ENCODE results near the gene EMC6.

EMC6 gene

DNA sequence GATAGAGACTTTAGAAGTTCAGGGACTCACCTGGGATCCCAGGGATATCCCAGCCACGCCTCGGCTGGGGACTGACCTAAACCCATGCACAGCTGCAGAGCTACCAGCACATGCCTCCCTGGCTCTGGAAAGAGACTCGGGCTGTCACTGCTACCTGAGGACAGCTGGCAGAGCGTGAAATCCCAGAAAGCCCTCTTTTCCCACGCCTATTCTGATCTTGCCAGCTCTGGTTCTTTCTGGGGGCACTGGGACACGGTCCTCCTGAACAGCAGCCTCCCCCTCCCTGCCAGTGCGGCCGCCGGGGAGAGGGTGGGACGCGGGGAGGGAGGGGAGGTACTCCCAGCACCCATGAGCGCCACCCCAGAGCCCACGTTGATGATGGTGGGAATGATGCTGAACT, 16.6 kb downstream of the EMC6 start:
- Histone ChIP-seq H3K4me1 (ENCODE audit: control insufficient read depth in 1 of 2, insufficient read depth in 1 of 2, low read depth in 1 of 2, low read length in 1 of 2) (peaks cover 0 to 4% of the 10 kb centered on the region in 2 experiments), H3K4me3 (ENCODE audit: low read depth in 1 of 2, low read length in 1 of 2) (no peak overlapping the region), H3K27ac (no peak overlapping the region), H3K9me3 (no peaks in the 10 kb centered on the region), H3K27me3 (peaks cover 14% of the 10 kb centered on the region), H3K36me3 (no peaks in the 10 kb centered on the region)
- TF ChIP-seq, protein P1, sequence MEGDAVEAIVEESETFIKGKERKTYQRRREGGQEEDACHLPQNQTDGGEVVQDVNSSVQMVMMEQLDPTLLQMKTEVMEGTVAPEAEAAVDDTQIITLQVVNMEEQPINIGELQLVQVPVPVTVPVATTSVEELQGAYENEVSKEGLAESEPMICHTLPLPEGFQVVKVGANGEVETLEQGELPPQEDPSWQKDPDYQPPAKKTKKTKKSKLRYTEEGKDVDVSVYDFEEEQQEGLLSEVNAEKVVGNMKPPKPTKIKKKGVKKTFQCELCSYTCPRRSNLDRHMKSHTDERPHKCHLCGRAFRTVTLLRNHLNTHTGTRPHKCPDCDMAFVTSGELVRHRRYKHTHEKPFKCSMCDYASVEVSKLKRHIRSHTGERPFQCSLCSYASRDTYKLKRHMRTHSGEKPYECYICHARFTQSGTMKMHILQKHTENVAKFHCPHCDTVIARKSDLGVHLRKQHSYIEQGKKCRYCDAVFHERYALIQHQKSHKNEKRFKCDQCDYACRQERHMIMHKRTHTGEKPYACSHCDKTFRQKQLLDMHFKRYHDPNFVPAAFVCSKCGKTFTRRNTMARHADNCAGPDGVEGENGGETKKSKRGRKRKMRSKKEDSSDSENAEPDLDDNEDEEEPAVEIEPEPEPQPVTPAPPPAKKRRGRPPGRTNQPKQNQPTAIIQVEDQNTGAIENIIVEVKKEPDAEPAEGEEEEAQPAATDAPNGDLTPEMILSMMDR (IDR thresholded peaks at IDR 0.05) = no peak

DNA sequence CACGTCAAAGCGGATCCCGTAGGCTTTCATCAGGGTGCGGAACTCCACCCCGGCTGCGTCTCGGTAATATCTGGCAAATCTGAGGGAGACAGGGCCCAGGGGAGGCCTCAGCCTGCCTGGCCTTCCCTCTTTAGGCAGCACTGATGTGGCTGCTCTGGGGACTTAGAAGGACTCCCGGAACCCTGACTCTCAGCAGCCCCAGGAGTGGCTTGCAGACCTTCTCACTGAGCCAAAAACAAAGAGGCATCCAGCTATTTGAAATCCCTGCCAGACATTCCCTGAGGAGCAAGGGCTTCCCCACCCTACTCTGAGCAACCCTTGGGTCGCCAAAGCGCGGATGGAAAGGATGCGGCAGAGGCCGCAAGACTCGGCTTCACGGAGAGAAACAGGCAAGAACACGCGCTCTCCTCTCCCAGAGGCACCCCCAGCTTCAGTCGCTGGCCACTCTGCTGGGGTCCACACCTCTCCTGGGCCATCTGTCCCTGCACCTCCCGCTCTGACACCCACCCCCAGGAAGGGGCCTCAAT, 19.5 kb downstream of the EMC6 start:
- no peak overlapping the region for H3K27ac ChIP-seq
- TF ChIP-seq, protein P1 (IDR thresholded peaks at IDR 0.05) = no peak
- H3K9me3 ChIP-seq = no peaks in the 10 kb centered on the region
- peaks cover 0 to 1% of the 10 kb centered on the region in 2 experiments for H3K4me1 ChIP-seq (ENCODE audit: control insufficient read depth in 1 of 2, insufficient read depth in 1 of 2, low read depth in 1 of 2, low read length in 1 of 2)
- no peaks in the 10 kb centered on the region for H3K36me3 ChIP-seq
- peaks cover 23% of the 10 kb centered on the region for H3K27me3 ChIP-seq
- no peak overlapping the region for H3K4me3 ChIP-seq (ENCODE audit: low read depth in 1 of 2, low read length in 1 of 2)

- Histone ChIP-seq H3K4me1 (ENCODE audit: control insufficient read depth in 1 of 2, insufficient read depth in 1 of 2, low read depth in 1 of 2, low read length in 1 of 2) (no peaks in the 10 kb centered on the region), H3K4me3 (ENCODE audit: low read depth in 1 of 2, low read length in 1 of 2) (no peak overlapping the region), H3K36me3 (no peaks in the 10 kb centered on the region), H3K9me3 (no peaks in the 10 kb centered on the region), H3K27me3 (peaks cover 31% of the 10 kb centered on the region), H3K27ac (no peak overlapping the region)
- TF ChIP-seq, protein P1 (IDR thresholded peaks at IDR 0.05) = no peak
These were observed 20.2 kb downstream of the EMC6 start for GRCh38 chr17:3688852-3689261.

- H3K9me3 ChIP-seq = no peaks in the 10 kb centered on the region
- TF ChIP-seq, protein P1 (IDR thresholded peaks at IDR 0.05) = no peak
- H3K27me3 ChIP-seq = peaks cover 31% of the 10 kb centered on the region
These were observed 20.9 kb downstream of the EMC6 start for GRCh38 chr17:3689262-3690093.

DNA sequence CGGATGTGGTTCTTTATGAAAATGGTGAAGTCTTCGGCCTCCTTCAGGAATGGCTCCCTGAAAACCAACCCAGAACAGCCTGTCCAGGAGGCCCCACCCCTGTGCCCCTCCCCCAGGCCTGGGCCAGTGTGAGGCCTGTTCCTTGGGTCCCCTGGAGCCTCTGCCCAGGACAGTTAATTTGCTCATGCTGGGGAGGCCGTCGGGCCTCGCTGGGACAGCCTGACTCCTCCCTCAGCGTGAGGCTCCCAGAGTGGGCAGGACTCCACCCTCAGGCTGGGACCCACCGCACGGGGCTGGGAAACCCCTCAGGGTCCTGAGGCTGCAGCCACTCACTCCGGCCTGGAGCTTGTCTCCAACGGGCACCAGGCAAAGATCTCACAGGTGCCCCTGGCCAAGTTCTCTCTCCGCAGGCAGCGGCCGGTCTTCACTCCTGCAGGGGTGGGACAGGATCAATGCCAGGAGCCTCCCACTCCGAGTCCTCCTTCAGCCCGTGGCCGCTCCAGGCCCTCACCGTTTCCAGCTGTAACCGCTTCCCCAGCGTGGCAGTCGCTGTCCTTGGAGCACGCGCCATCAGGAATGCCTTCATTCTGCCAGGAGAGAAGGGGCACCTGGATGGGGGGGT, 21.6 kb downstream of the EMC6 start:
- Histone ChIP-seq H3K4me3 (ENCODE audit: low read depth in 1 of 2, low read length in 1 of 2) (no peak overlapping the region), H3K27me3 (peaks cover 33% of the 10 kb centered on the region), H3K36me3 (no peaks in the 10 kb centered on the region), H3K4me1 (ENCODE audit: control insufficient read depth in 1 of 2, insufficient read depth in 1 of 2, low read depth in 1 of 2, low read length in 1 of 2) (peaks cover 0 to 3% of the 10 kb centered on the region in 2 experiments), H3K9me3 (no peaks in the 10 kb centered on the region), H3K27ac (no peak overlapping the region)
- TF ChIP-seq, protein P1 (IDR thresholded peaks at IDR 0.05) = no peak

More at GRCh38 chr17:3689262-3690093, 20.9 kb downstream of the EMC6 start:
- H3K27ac ChIP-seq = no peak overlapping the region
- H3K36me3 ChIP-seq = no peaks in the 10 kb centered on the region
- H3K4me3 ChIP-seq (ENCODE audit: low read depth in 1 of 2, low read length in 1 of 2) = no peak overlapping the region
- H3K4me1 ChIP-seq (ENCODE audit: control insufficient read depth in 1 of 2, insufficient read depth in 1 of 2, low read depth in 1 of 2, low read length in 1 of 2) = no peaks in the 10 kb centered on the region

All from neutrophil (primary cell).